ENCODE measurements around the gene SCNN1G. TPM values are rescaled to one million over a fixed set of nuclear protein-coding genes. Genes with fewer than 3 reads are reported as not detected.

SCNN1G gene
- total and polyA plus RNA-seq, 9 of the 15 experiments (the other 6 are each of a cell fraction or from before 2014, with no cell fraction given) = not detected

DNA sequence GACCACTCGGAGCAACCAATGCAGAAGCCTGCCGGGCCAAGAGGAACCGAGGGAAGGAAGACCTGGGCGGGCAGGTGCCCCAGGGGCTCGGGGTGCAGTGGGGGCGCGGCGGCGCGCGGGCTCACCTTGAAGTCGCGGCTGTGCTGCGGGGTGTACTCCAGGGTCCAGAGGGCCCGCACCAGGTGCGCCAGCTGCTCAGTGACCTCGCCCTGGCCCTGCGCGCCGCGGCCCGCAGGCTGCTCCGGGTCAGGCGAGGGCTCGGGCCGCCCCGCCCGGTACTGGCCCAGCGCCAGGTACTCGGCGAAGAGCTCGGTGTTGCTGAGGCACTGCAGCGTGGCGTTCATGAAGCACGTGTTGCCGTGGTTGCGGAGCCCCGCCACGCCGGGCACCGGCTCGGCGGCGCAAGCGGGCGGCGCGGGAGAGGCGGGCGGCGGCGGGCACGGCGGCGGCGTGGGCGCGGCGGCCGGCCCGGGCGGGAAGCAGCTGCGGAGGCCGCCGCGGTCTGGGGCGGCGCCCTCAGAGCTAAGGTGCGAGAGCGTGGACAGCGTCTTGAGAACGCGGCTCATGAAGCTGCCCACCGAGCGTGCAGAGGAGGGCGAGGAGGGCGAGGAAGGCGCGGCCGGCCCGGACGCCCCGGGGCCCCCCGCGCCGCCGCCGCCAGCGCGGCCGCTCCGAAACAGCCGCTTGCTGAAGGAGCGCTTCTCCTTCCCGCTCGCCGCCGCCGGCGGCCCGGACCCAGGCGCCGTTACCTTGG lies 33.9 kb upstream of the SCNN1G start (continued):
- TF ChIP-seq, protein P1, sequence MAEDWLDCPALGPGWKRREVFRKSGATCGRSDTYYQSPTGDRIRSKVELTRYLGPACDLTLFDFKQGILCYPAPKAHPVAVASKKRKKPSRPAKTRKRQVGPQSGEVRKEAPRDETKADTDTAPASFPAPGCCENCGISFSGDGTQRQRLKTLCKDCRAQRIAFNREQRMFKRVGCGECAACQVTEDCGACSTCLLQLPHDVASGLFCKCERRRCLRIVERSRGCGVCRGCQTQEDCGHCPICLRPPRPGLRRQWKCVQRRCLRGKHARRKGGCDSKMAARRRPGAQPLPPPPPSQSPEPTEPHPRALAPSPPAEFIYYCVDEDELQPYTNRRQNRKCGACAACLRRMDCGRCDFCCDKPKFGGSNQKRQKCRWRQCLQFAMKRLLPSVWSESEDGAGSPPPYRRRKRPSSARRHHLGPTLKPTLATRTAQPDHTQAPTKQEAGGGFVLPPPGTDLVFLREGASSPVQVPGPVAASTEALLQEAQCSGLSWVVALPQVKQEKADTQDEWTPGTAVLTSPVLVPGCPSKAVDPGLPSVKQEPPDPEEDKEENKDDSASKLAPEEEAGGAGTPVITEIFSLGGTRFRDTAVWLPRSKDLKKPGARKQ (CRISPR knock-in tag; IDR thresholded peaks at IDR 0.05) = no peak
- TF ChIP-seq MAZ (CRISPR knock-in tag; conservative IDR thresholded peaks at IDR 0.05 in 1 of 2, IDR thresholded peaks at IDR 0.05 in 1 of 2) (peak; percentile 47 to 55; a peak in 2 of 4 replicates), LARP7 (IDR thresholded peaks at IDR 0.05) (no peak), ARHGAP35 (IDR thresholded peaks at IDR 0.05; ENCODE audit: partially characterized antibody) (no peak), SMC3 (conservative IDR thresholded peaks at IDR 0.05; ENCODE audit: insufficient read depth, low read depth, low read length) (no peak), BHLHE40 (IDR thresholded peaks at IDR 0.05; ENCODE audit: low read length) (peak; percentile 62), ID3 (CRISPR knock-in tag; IDR thresholded peaks at IDR 0.05) (no peak), ID3 (tag; IDR thresholded peaks at IDR 0.05) (no peak), ZNF586 (CRISPR knock-in tag; conservative IDR thresholded peaks at IDR 0.05) (no peak), RERE (CRISPR knock-in tag; IDR thresholded peaks at IDR 0.05; ENCODE audit: borderline replicate concordance) (no peak), MCM3 (IDR thresholded peaks at IDR 0.05) (no peak)
- TF ChIP-seq, protein P2, sequence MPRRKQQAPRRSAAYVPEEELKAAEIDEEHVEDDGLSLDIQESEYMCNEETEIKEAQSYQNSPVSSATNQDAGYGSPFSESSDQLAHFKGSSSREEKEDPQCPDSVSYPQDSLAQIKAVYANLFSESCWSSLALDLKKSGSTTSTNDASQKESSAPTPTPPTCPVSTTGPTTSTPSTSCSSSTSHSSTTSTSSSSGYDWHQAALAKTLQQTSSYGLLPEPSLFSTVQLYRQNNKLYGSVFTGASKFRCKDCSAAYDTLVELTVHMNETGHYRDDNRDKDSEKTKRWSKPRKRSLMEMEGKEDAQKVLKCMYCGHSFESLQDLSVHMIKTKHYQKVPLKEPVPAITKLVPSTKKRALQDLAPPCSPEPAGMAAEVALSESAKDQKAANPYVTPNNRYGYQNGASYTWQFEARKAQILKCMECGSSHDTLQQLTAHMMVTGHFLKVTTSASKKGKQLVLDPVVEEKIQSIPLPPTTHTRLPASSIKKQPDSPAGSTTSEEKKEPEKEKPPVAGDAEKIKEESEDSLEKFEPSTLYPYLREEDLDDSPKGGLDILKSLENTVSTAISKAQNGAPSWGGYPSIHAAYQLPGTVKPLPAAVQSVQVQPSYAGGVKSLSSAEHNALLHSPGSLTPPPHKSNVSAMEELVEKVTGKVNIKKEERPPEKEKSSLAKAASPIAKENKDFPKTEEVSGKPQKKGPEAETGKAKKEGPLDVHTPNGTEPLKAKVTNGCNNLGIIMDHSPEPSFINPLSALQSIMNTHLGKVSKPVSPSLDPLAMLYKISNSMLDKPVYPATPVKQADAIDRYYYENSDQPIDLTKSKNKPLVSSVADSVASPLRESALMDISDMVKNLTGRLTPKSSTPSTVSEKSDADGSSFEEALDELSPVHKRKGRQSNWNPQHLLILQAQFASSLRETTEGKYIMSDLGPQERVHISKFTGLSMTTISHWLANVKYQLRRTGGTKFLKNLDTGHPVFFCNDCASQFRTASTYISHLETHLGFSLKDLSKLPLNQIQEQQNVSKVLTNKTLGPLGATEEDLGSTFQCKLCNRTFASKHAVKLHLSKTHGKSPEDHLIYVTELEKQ (CRISPR knock-in tag; IDR thresholded peaks at IDR 0.05) = no peak
